Lung (tissue), 12 donors: ENCODE data around the gene TRNAU1AP. TPM values are rescaled to one million over a fixed set of nuclear protein-coding genes. Genes with fewer than 3 reads are reported as not detected.

Source experiments
- ATAC-seq: fragments of 200-7000 bp; cut with Tn5 transposase; one replicate; pipeline ENCODE4 v1.9.1; 2020; ENCODE audit warnings: moderate number of reproducible peaks; ENCODE audit not compliant: insufficient read depth, low FRiP score
- DNase-seq, 3 donors: peaks; one replicate each; pipeline ENCODE4 v3.0.0-alpha.2; 2013 to 2017
- H3K27ac ChIP-seq, 2 donors: one replicate each; pipeline ENCODE4 v1.5.1; 2013; ENCODE audit warnings: mild to moderate bottlenecking in 2 of 2, moderate library complexity in 2 of 2, control low read depth in 1 of 2, inconsistent platforms in 1 of 2, low read depth in 1 of 2, low read length in 1 of 2
- H3K27me3 ChIP-seq, 3 donors: one replicate each; pipeline ENCODE4 v1.5.1; 2013; ENCODE audit warnings: low read length in 2 of 3; ENCODE audit not compliant: control insufficient read depth in 3 of 3, insufficient read depth in 3 of 3
- H3K36me3 ChIP-seq, 4 donors: one replicate each; pipeline ENCODE4 v1.5.1; 2013; ENCODE audit warnings: low read length in 4 of 4, mild to moderate bottlenecking in 1 of 4, moderate library complexity in 1 of 4; ENCODE audit not compliant: control insufficient read depth in 4 of 4, insufficient read depth in 4 of 4
- H3K4me1 ChIP-seq, 5 donors: one replicate each; pipeline ENCODE4 v1.5.1; 2013; ENCODE audit warnings: low read length in 5 of 5, mild to moderate bottlenecking in 2 of 5, moderate library complexity in 1 of 5; ENCODE audit not compliant: control insufficient read depth in 5 of 5, insufficient read depth in 5 of 5
- H3K4me3 ChIP-seq: one replicate; pipeline ENCODE4 v1.5.1; 2013; ENCODE audit warnings: mild to moderate bottlenecking, control low read depth, moderate library complexity
- H3K9ac ChIP-seq, 2 donors: one replicate each; pipeline ENCODE4 v1.5.1; 2013; ENCODE audit warnings: low read length in 2 of 2, control low read depth in 1 of 2; ENCODE audit not compliant: insufficient read depth in 1 of 2
- H3K9me3 ChIP-seq, 4 donors: one replicate each; pipeline ENCODE4 v1.5.1; 2013; ENCODE audit warnings: low read length in 3 of 4, mild to moderate bottlenecking in 1 of 4, moderate library complexity in 1 of 4; ENCODE audit not compliant: control insufficient read depth in 4 of 4, insufficient read depth in 3 of 4
- WGBS, 2 donors: extraction: QIAGEN DNeasy Blood & Tissue Kit; methylation state at CpG; one replicate each; pipeline ENCODE4 v1.1.7; 2013; 5-methylcytosine and 5-hydroxymethylcytosine counted together
- polyA plus RNA-seq, 2 donors: library from polyadenylated mRNA; stranded (reverse); fragments of 200-250 nt; gene quantifications; one replicate each; pipeline ENCODE4 v1.2.1, GENCODE V29; 2013
- total RNA-seq, 2 donors: library from RNA; depleted of rRNA in 1 of 2; stranded (reverse); fragments of >200 nt in 1 of 2; gene quantifications; one replicate each; pipeline ENCODE4 v1.2.1, GENCODE V29; 2014 to 2021
- TF ChIP-seq, protein P1 (sequence below): IDR thresholded peaks from 2 replicates; pipeline ENCODE4 v1.5.1; 2012; ENCODE audit warnings: mild to moderate bottlenecking; ENCODE audit errors: control extremely low read depth, extremely low read depth
- donor health status: control.
- donor health status: control.
- donor health status: Bipolar disorder and iron deficiency.
- donor health status: healthy.
- donor health status: DM: yes; HTN: yes; CAD: no.

The TRNAU1AP gene
- total and polyA plus RNA-seq, 4 donors: 25.4 to 40.2 (median 30.2) TPM

DNA sequence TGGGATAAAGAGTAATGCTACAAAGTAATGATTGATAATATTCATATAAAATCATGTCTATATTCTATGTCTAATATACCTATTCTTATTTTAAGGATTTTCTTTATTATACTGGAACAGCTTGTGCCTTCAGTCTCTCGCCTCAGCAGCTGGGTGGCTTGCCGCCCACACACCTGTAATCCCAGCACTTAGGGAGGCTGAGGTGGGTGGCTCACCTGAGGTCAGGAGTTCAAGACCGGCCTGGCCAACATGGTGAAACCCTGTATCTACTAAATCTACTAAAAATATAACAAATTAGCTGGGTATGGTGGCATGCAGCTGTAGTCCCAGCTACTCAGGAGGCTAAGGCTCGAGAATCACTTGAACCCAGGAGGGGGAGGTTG is 7.6 kb upstream of the TRNAU1AP start:
- H3K36me3 ChIP-seq: no peaks in the 10 kb centered on the region

DNA sequence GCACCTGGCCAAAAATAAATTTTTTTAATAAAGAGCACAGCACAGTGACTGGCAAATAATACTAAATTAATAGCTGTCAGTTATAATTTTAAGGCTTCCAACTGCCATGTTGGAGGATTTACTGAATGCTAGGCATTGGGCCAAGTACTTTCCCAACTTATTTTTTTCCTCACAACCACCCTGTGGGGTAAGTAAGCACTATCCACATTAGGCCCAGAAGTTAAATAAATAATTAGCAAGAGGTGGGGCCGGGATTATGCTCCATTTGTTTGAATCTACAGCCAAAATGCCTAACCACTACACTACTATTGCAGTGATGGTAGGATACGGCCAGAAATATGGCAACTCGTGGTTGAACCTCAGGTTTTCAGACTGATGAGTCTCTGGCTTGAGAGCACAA is 4.6 kb upstream of the TRNAU1AP start:
- TF ChIP-seq, protein P1, sequence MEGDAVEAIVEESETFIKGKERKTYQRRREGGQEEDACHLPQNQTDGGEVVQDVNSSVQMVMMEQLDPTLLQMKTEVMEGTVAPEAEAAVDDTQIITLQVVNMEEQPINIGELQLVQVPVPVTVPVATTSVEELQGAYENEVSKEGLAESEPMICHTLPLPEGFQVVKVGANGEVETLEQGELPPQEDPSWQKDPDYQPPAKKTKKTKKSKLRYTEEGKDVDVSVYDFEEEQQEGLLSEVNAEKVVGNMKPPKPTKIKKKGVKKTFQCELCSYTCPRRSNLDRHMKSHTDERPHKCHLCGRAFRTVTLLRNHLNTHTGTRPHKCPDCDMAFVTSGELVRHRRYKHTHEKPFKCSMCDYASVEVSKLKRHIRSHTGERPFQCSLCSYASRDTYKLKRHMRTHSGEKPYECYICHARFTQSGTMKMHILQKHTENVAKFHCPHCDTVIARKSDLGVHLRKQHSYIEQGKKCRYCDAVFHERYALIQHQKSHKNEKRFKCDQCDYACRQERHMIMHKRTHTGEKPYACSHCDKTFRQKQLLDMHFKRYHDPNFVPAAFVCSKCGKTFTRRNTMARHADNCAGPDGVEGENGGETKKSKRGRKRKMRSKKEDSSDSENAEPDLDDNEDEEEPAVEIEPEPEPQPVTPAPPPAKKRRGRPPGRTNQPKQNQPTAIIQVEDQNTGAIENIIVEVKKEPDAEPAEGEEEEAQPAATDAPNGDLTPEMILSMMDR: no peak
- H3K27ac ChIP-seq: no peak overlapping the region

More for the DNA sequence above, 7.6 kb upstream of the TRNAU1AP start:
- ATAC-seq: no peak
- Histone ChIP-seq H3K4me3 (no peak overlapping the region), H3K27ac (no peak overlapping the region), H3K27me3 (no peaks in the 10 kb centered on the region), H3K4me1 (peaks cover 0 to under 1% (median 0%) of the 10 kb centered on the region in 5 donors), H3K9me3 (no peaks in the 10 kb centered on the region), H3K9ac (no peak overlapping the region)
- no peak for DNase-seq
- TF ChIP-seq, protein P1: no peak
- WGBS, 2 donors: 94 to 98% methylated on average over 4 of the region's 4 CpGs

DNA sequence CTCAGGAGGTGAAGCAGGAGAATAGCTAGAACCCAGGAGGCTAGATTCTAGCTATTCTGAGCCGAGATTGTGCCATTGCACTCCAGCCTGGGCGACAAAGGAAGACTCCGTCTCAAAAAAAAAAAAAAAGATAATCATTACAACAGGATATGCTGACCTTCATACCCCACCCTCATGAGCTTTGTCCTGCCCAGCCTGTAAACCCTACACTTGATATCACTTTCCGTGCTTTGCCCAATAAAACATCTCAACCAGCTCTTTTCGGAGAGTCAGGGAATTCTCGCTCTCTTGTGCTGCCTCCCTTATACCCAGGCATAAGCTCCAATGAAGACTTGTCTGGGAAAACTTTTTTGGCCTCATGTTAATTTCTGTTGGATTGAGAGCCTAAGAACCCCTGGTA is 1.5 kb upstream of the TRNAU1AP start:
- Histone ChIP-seq H3K4me1 (peaks cover 0 to 11% (median 0%) of the 10 kb centered on the region in 5 donors), H3K27me3 (no peaks in the 10 kb centered on the region), H3K36me3 (peaks cover 0 to 4% (median 1%) of the 10 kb centered on the region in 4 donors), H3K27ac (no peak overlapping the region), H3K9me3 (no peaks in the 10 kb centered on the region), H3K9ac (no peak overlapping the region), H3K4me3 (no peak overlapping the region)
- DNase-seq (no peak), ATAC-seq (no peak)
- TF ChIP-seq, protein P1: no peak
- WGBS, 2 donors: 90 to 96% methylated on average over 6 of the region's 6 CpGs

More for the DNA sequence above, 4.6 kb upstream of the TRNAU1AP start:
- H3K4me1 ChIP-seq: no peaks in the 10 kb centered on the region
- H3K4me3 ChIP-seq: no peak overlapping the region
- 81 to 95% methylated on average over 3 of the region's 3 CpGs for WGBS, 2 donors
- ATAC-seq (no peak), DNase-seq (no peak)
- no peak overlapping the region for H3K9ac ChIP-seq
- no peaks in the 10 kb centered on the region for H3K27me3 ChIP-seq
- H3K36me3 ChIP-seq: no peaks in the 10 kb centered on the region
- no peaks in the 10 kb centered on the region for H3K9me3 ChIP-seq

DNA sequence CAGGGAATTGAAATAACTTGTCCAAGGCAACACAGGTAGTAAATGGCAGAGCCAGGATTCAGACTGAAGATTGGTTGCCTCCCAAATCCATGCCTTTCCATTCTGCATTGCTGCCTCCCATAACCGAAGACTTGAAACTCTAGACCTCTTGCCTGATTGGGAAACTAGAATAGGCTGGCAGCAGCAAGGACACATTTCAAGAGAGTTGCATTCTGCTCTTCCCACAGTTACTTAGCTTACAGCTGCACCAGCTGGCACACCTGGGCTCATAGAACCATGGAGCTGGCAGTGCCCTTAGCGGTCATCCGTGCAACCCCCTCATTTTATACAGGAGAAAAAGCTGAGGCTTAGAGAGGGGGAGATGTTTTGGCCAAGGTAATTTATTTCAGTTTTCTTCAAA is 8.0 kb downstream of the TRNAU1AP start:
- no peak for ATAC-seq
- H3K36me3 ChIP-seq: peaks cover 26 to 42% (median 31%) of the 10 kb centered on the region in 4 donors
- no peak for DNase-seq

More for the DNA sequence above, 8.0 kb downstream of the TRNAU1AP start:
- no peak overlapping the region for H3K9ac ChIP-seq
- H3K4me3 ChIP-seq: no peak overlapping the region
- no peaks in the 10 kb centered on the region for H3K9me3 ChIP-seq
- no peaks in the 10 kb centered on the region for H3K27me3 ChIP-seq
- no peaks in the 10 kb centered on the region for H3K4me1 ChIP-seq
- 94 to 96% methylated on average over 3 of the region's 3 CpGs for WGBS, 2 donors
- no peak overlapping the region for H3K27ac ChIP-seq
- TF ChIP-seq, protein P1: no peak
